Adrenal gland (tissue), 12 donors: ENCODE data around the gene MLLT1. TPM values are rescaled to one million over a fixed set of nuclear protein-coding genes. Genes with fewer than 3 reads are reported as not detected.

Source experiments
- DNase-seq, 7 donors: peaks; one replicate each; pipeline ENCODE4 v3.0.0-alpha.2; 2019 to 2020
- H3K27ac ChIP-seq, 5 donors: fragments of 200-600 bp; sonication (generic) in 4 of 5; 1 replicate in 3 of 5; 2 replicates in 2 of 5; pipeline versions ENCODE4 v1.5.1 to v1.8.0; 2016 to 2020; ENCODE audit warnings: mild to moderate bottlenecking in 1 of 5
- H3K27me3 ChIP-seq: fragments of 200-600 bp; 2 replicates; pipeline ENCODE4 v1.8.0; 2021
- H3K36me3 ChIP-seq, 2 donors: fragments of 200-600 bp; replicated peaks in 1 of 2; 1 replicate in 1 of 2; 2 replicates in 1 of 2; pipeline versions ENCODE4 v1.5.1 to v1.8.0; 2018 to 2022
- H3K4me1 ChIP-seq, 2 donors: fragments of 200-600 bp; replicated peaks in 1 of 2; 1 replicate in 1 of 2; 2 replicates in 1 of 2; pipeline versions ENCODE4 v1.5.1 to v1.8.0; 2018 to 2021
- H3K4me3 ChIP-seq, 4 donors: fragments of 200-600 bp; sonication (generic) in 3 of 4; one replicate each; pipeline ENCODE4 v1.5.1; 2016 to 2018
- H3K9me3 ChIP-seq, 3 donors: fragments of 200-600 bp; sonication (generic) in 1 of 3; replicated peaks in 1 of 3; 1 replicate in 2 of 3; 2 replicates in 1 of 3; pipeline versions ENCODE4 v1.5.1 to v1.8.0; 2016 to 2021
- POLR2A ChIP-seq, 2 donors: fragments of 450-650 bp; IDR thresholded peaks; one replicate each; pipeline ENCODE4 v1.6.1; 2017; ENCODE audit warnings: antibody characterized with exemption in 2 of 2, mild to moderate bottlenecking in 2 of 2, moderate library complexity in 1 of 2
- WGBS, 4 donors: extraction: QIAGEN DNeasy Blood & Tissue Kit in 2 of 4; methylation state at CpG; one replicate each; pipeline versions ENCODE4 v1.1.5 to v1.1.7; 2013 to 2017; 5-methylcytosine and 5-hydroxymethylcytosine counted together
- intact Hi-C, 2 donors: fragments of 100-400 bp; cut with DNase I; formaldehyde crosslinking; loops; one replicate each; pipeline versions ENCODE4 v1.14.1 to v1.15.0; 2022 to 2023
- polyA plus RNA-seq, 3 donors: library from polyadenylated mRNA; stranded (reverse); fragments of 200-250 nt in 2 of 3; fragments of 350-450 nt in 1 of 3; fragmentation: Illumina TruSeq in 1 of 3; extraction: RNeasy Lipid Tissue Mini Kit (QIAGEN cat#74804) in 1 of 3; gene quantifications; one replicate each; pipeline ENCODE4 v1.2.3, GENCODE V29; 2013 to 2014
- total RNA-seq, 9 donors: library from RNA; depleted of rRNA in 4 of 9; stranded (reverse); fragments of >200 nt in 4 of 9; fragments of 120-200 nt in 1 of 9; fragmentation: NEBNext Ultra II Directional in 1 of 9; extraction: Animal tissue kit (Norgen Biotek cat#: 25700) in 1 of 9; gene quantifications; one replicate each; pipeline versions ENCODE4 v1.1.0 to v1.2.4, GENCODE V29; 2013 to 2023
- TF ChIP-seq, protein P1 (sequence below), 6 experiments: fragments of 450-650 bp in 4 of 6; fragments of 200-600 bp in 2 of 6; sonication (generic) in 1 of 6; IDR thresholded peaks; 1 replicate in 5 of 6; 2 replicates in 1 of 6; pipeline versions ENCODE4 v1.5.1 to v1.8.0; 2016 to 2021; ENCODE audit warnings: antibody characterized with exemption in 6 of 6, mild to moderate bottlenecking in 2 of 6, moderate library complexity in 1 of 6
- donor health status: healthy with polysubstance abuse.
- donor health status: Bipolar disorder and iron deficiency.
- donor health status: DM: yes; HTN: yes; CAD: no.
- donor health status: DM: no; HTN: no; CAD: no.
- donor health status: DM: no; HTN: no; CAD: no.
- donor health status: DM: yes; HTN: yes; CAD: no.

The MLLT1 gene
- total and polyA plus RNA-seq, 12 donors = 9.3 to 66.3 (median 28.2) TPM

DNA sequence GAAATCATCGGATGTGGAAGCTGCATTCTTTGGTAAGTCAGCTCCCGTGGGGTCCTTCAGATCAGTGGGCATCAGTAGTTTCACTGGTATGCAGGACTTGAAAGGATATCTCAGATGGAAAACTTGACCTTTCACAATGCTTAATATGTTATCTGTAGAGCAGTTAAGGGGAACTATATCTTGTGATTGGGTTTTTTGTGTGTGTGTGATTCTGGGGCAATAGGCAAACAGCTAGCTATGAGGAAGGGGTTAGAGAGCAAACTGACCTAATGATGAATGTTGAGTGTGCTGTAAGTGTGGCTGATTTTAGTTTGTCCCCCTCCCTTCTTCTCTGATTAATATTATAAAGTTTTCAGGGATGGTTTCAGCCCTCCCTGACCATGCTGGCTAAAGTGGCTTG is 91.0 kb downstream of the MLLT1 start:
- intact Hi-C loops = no loop called here
- Histone ChIP-seq H3K36me3 (no peaks in the 10 kb centered on the region), H3K27ac (no peak overlapping the region), H3K4me3 (no peak overlapping the region), H3K9me3 (no peaks in the 10 kb centered on the region), H3K27me3 (no peaks in the 10 kb centered on the region), H3K4me1 (peaks cover 0 to 6% of the 10 kb centered on the region in 2 donors)
- no peak for TF ChIP-seq POLR2A (IDR thresholded peaks at IDR 0.05)
- TF ChIP-seq, protein P1, sequence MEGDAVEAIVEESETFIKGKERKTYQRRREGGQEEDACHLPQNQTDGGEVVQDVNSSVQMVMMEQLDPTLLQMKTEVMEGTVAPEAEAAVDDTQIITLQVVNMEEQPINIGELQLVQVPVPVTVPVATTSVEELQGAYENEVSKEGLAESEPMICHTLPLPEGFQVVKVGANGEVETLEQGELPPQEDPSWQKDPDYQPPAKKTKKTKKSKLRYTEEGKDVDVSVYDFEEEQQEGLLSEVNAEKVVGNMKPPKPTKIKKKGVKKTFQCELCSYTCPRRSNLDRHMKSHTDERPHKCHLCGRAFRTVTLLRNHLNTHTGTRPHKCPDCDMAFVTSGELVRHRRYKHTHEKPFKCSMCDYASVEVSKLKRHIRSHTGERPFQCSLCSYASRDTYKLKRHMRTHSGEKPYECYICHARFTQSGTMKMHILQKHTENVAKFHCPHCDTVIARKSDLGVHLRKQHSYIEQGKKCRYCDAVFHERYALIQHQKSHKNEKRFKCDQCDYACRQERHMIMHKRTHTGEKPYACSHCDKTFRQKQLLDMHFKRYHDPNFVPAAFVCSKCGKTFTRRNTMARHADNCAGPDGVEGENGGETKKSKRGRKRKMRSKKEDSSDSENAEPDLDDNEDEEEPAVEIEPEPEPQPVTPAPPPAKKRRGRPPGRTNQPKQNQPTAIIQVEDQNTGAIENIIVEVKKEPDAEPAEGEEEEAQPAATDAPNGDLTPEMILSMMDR (IDR thresholded peaks at IDR 0.05) = no peak
- 86 to 90% (median 88%) methylated on average over 2 of the region's 2 CpGs for WGBS, 4 donors
- no peak for DNase-seq

DNA sequence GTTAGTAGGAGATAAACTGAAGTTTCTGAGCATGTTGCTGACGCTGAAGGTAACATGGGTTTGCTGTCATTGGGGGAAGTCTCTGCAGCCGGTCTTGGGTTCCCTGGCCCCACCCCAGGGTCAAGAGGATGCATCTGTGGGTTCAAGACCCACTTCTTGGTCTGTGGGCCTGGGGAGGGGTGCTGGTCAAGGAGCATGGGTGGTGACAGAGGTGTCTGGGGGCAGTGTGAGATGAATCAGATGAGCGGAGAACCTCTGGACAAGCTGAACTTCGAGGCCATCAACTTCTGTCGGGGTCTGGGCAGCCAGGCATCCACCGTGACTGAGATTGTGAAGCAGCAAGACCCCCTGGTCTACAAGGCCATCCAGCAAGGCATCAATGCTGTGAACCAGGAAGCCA is 92.4 kb downstream of the MLLT1 start:
- Histone ChIP-seq H3K4me3 (no peak overlapping the region), H3K4me1 (peaks cover 0 to 6% of the 10 kb centered on the region in 2 donors), H3K27ac (no peak overlapping the region), H3K36me3 (no peaks in the 10 kb centered on the region), H3K9me3 (no peaks in the 10 kb centered on the region), H3K27me3 (no peaks in the 10 kb centered on the region)
- intact Hi-C loops = no loop called here
- 76 to 92% (median 90%) methylated on average over 6 of the region's 6 CpGs for WGBS, 4 donors
- TF ChIP-seq, protein P1 (IDR thresholded peaks at IDR 0.05) = no peak
- TF ChIP-seq POLR2A (IDR thresholded peaks at IDR 0.05) = no peak
- no peak for DNase-seq

DNA sequence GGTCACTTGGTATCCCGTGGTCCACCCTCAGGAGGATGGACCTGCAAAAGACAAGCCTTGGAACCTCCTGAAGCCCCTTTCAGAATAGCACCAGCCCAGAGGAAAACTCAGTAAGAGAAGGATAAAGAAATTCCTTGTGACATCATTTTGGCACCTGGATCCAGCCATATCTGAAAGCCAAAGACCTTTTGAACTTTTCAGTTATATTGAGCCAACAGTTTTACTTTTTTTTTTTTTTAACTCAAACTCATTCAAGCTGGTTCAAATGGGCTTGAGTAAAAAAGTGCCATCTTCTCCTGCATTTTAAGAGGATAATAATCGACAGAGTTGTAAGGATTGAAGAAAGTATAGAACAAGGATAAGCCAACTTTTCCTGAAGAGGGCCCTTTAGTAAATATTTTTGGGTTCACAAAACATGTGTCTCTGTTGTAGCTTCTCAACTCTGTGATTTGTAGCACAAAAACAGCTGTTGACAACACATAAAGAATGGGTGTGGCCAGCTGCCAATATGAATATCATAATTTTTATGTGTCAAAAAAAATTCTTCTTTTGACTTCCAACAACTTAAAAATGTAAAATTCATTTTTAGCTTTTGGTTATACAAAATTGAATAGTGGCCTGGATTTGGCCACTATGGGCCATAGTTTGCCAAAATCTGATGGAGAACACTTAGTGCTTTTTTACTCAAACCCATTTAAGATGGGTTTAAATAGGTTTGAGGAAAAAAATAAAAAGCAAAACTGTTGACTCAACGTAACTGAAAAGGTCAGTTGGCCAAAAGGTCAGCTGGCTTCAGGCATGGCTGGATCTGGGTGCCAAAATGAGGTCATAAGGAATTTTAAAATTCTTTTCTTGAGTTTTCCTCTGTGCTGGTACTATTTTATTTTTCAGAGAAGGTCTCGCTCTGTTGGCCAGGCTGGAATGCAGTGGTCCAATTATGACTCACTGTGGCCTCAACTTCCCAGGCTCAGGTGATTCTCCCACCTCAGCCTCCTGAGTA is 93.6 kb downstream of the MLLT1 start:
- intact Hi-C loops = no loop called here
- TF ChIP-seq, protein P1 (IDR thresholded peaks at IDR 0.05) = no peak
- TF ChIP-seq POLR2A (IDR thresholded peaks at IDR 0.05) = no peak
- H3K9me3 ChIP-seq = no peaks in the 10 kb centered on the region
- peaks cover 0 to 6% of the 10 kb centered on the region in 2 donors for H3K4me1 ChIP-seq
- DNase-seq = no peak
- 56 to 76% (median 66%) methylated on average over 4 of the region's 4 CpGs for WGBS, 4 donors
- no peak overlapping the region for H3K27ac ChIP-seq
- H3K27me3 ChIP-seq = no peaks in the 10 kb centered on the region
- no peak overlapping the region for H3K4me3 ChIP-seq
- no peaks in the 10 kb centered on the region for H3K36me3 ChIP-seq

DNA sequence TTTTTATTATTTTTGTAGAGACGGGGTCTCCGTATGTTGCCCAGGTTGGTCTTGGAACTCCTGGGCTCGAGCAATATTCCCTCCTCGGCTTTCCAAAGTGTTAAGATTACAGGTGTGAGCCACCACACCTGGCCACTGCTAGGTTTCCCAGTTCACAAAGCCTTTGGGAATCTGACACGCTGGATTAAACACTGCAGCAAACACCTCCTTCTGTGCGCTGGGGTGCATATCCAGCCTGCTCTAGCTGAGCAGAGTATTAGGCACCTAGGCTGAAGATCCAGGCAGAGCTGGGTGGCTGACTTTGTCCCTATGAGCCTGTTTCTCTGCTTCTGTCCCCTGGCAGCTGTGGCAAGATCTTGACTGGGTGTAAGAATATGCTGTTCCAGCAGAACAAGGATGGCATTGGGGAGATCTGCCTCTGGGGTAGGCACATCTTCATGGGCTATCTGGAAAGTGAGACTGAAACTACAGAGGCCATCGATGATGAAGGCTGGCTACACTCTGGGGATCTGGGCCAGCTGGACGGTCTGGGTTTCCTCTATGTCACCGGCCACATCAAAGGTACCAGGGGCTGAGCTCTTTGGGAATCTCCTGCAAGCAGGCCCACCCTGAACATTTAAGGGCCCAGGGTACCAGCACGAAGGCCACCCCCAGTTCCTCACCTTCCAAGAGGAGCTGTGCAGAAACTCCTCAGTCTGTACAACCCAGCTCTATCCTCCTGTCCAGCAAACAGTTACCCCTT is 94.5 kb downstream of the MLLT1 start:
- no peaks in the 10 kb centered on the region for H3K27me3 ChIP-seq
- DNase-seq = no peak
- no peak overlapping the region for H3K4me3 ChIP-seq
- H3K9me3 ChIP-seq = no peaks in the 10 kb centered on the region
- no peak overlapping the region for H3K27ac ChIP-seq
- no peaks in the 10 kb centered on the region for H3K36me3 ChIP-seq
- peaks cover 0 to 6% of the 10 kb centered on the region in 2 donors for H3K4me1 ChIP-seq
- no peak for TF ChIP-seq POLR2A (IDR thresholded peaks at IDR 0.05)
- TF ChIP-seq, protein P1 (IDR thresholded peaks at IDR 0.05) = no peak
- 83 to 88% (median 85%) methylated on average over 10 of the region's 10 CpGs for WGBS, 4 donors
- intact Hi-C loops = no loop called here
